Stomach (tissue), 9 donors: ENCODE data around the gene IQSEC1. TPM values are rescaled to one million over a fixed set of nuclear protein-coding genes. Genes with fewer than 3 reads are reported as not detected.

Source experiments
- DNase-seq, 2 donors: peaks; one replicate each; pipeline versions ENCODE4 v3.0.0 to v3.0.0-alpha.2; 2013 to 2019
- H3K27ac ChIP-seq, 5 donors: fragments of 200-600 bp in 4 of 5; sonication (generic) in 4 of 5; one replicate each; pipeline ENCODE4 v1.5.1; 2013 to 2019; ENCODE audit warnings: mild to moderate bottlenecking in 1 of 5, moderate library complexity in 1 of 5
- H3K27me3 ChIP-seq, 3 donors: fragments of 200-600 bp; sonication (generic); one replicate each; pipeline ENCODE4 v1.5.1; 2017 to 2019; ENCODE audit warnings: mixed run types in 1 of 3
- H3K36me3 ChIP-seq, 4 donors: fragments of 200-600 bp; sonication (generic); 1 replicate in 3 of 4; 2 replicates in 1 of 4; pipeline ENCODE4 v1.5.1; 2016 to 2019
- H3K4me1 ChIP-seq, 4 donors: fragments of 200-600 bp; sonication (generic); one replicate each; pipeline ENCODE4 v1.5.1; 2016 to 2019
- H3K4me3 ChIP-seq, 4 donors: fragments of 200-600 bp; sonication (generic) in 3 of 4; one replicate each; pipeline ENCODE4 v1.5.1; 2016 to 2019; ENCODE audit warnings: mild to moderate bottlenecking in 1 of 4
- H3K9me3 ChIP-seq, 4 donors: fragments of 200-600 bp; sonication (generic); one replicate each; pipeline ENCODE4 v1.5.1; 2016 to 2019
- EP300 ChIP-seq: sonication (generic); formaldehyde crosslinking; IDR thresholded peaks from one replicate; pipeline ENCODE4 v1.6.1; 2017; ENCODE audit warnings: antibody characterized with exemption
- POLR2A ChIP-seq, 4 donors: fragments of 450-650 bp; IDR thresholded peaks; one replicate each; pipeline ENCODE4 v1.6.1; 2016; ENCODE audit warnings: antibody characterized with exemption in 4 of 4, control low read depth in 2 of 4, mild to moderate bottlenecking in 1 of 4, moderate library complexity in 1 of 4
- POLR2AphosphoS5 ChIP-seq, 3 donors: sonication (generic); formaldehyde crosslinking; IDR thresholded peaks; one replicate each; pipeline ENCODE4 v1.6.1; 2016; ENCODE audit warnings: antibody characterized with exemption in 3 of 3
- WGBS, 5 donors: extraction: QIAGEN DNeasy Blood & Tissue Kit in 3 of 5; methylation state at CpG; one replicate each; pipeline versions ENCODE4 v1.1.5 to v1.1.7; 2013 to 2018; 5-methylcytosine and 5-hydroxymethylcytosine counted together
- intact Hi-C: fragments of 100-400 bp; cut with DNase I; formaldehyde crosslinking; loops from one replicate; pipeline ENCODE4 v1.15.1; 2023; ENCODE audit warnings: low total_unique reads
- polyA plus RNA-seq, 3 donors: library from polyadenylated mRNA; stranded (reverse); fragments of 200-250 nt; gene quantifications; one replicate each; pipeline ENCODE4 v1.2.3, GENCODE V29; 2013
- total RNA-seq, 5 donors: library from RNA; depleted of rRNA; stranded (reverse); fragments of >200 nt; gene quantifications; one replicate each; pipeline versions ENCODE4 v1.1.0 to v1.2.3, GENCODE V29; 2014 to 2016
- TF ChIP-seq, protein P1 (sequence below), 7 experiments: fragments of 450-650 bp in 4 of 7; fragments of 200-600 bp in 3 of 7; sonication (generic) in 3 of 7; IDR thresholded peaks; one replicate each; pipeline ENCODE4 v1.5.1; 2016 to 2019; ENCODE audit warnings: antibody characterized with exemption in 7 of 7, control low read depth in 2 of 7, mild to moderate bottlenecking in 1 of 7
- donor health status: healthy with polysubstance abuse.
- donor health status: Bipolar disorder and iron deficiency.
- donor health status: healthy.

The IQSEC1 gene
- total and polyA plus RNA-seq, 8 donors, result 6.7 to 46.9 (median 20.8) TPM

GRCh38 chr3:13037458-13038117, 35.6 kb downstream of the IQSEC1 start:
- no peaks in the 10 kb centered on the region for H3K9me3 ChIP-seq
- no peak overlapping the region for H3K4me3 ChIP-seq
- H3K27ac ChIP-seq, result no peak overlapping the region
- WGBS, 5 donors, result 77 to 82% (median 78%) methylated on average over 7 to 8 of the region's 8 CpGs
- peaks cover 0 to 14% (median 3%) of the 10 kb centered on the region in 3 donors for H3K27me3 ChIP-seq
- DNase-seq, result no peak
- intact Hi-C loops, result no loop called here
- no peaks in the 10 kb centered on the region for H3K4me1 ChIP-seq
- TF ChIP-seq POLR2A (IDR thresholded peaks at IDR 0.05) (no peak), POLR2AphosphoS5 (IDR thresholded peaks at IDR 0.05) (no peak), EP300 (no peak)
- TF ChIP-seq, protein P1, sequence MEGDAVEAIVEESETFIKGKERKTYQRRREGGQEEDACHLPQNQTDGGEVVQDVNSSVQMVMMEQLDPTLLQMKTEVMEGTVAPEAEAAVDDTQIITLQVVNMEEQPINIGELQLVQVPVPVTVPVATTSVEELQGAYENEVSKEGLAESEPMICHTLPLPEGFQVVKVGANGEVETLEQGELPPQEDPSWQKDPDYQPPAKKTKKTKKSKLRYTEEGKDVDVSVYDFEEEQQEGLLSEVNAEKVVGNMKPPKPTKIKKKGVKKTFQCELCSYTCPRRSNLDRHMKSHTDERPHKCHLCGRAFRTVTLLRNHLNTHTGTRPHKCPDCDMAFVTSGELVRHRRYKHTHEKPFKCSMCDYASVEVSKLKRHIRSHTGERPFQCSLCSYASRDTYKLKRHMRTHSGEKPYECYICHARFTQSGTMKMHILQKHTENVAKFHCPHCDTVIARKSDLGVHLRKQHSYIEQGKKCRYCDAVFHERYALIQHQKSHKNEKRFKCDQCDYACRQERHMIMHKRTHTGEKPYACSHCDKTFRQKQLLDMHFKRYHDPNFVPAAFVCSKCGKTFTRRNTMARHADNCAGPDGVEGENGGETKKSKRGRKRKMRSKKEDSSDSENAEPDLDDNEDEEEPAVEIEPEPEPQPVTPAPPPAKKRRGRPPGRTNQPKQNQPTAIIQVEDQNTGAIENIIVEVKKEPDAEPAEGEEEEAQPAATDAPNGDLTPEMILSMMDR (IDR thresholded peaks at IDR 0.05), result no peak
- H3K36me3 ChIP-seq, result no peaks in the 10 kb centered on the region

- Histone ChIP-seq H3K27me3 (no peaks in the 10 kb centered on the region), H3K4me1 (no peaks in the 10 kb centered on the region), H3K9me3 (no peaks in the 10 kb centered on the region), H3K27ac (no peak overlapping the region), H3K36me3 (no peaks in the 10 kb centered on the region), H3K4me3 (no peak overlapping the region)
- TF ChIP-seq, protein P1 (IDR thresholded peaks at IDR 0.05), result no peak
- no peak for TF ChIP-seq POLR2AphosphoS5 (IDR thresholded peaks at IDR 0.05)
- 84 to 96% (median 89%) methylated on average over 5 of the region's 5 CpGs for WGBS, 5 donors
- intact Hi-C loops, result no loop called here
- DNase-seq, result no peak
Observed at GRCh38 chr3:13034861-13035260, 38.4 kb downstream of the IQSEC1 start.

- Histone ChIP-seq H3K36me3 (no peaks in the 10 kb centered on the region), H3K27ac (no peak overlapping the region), H3K4me1 (no peaks in the 10 kb centered on the region), H3K4me3 (no peak overlapping the region), H3K9me3 (no peaks in the 10 kb centered on the region), H3K27me3 (no peaks in the 10 kb centered on the region)
- no peak for TF ChIP-seq POLR2AphosphoS5 (IDR thresholded peaks at IDR 0.05)
- no peak for TF ChIP-seq EP300
- TF ChIP-seq POLR2A (IDR thresholded peaks at IDR 0.05), result no peak
- TF ChIP-seq, protein P1 (IDR thresholded peaks at IDR 0.05), result no peak
- intact Hi-C loops, result no loop called here
- WGBS, 5 donors, result 82 to 85% (median 83%) methylated on average over 21 of the region's 21 CpGs
- DNase-seq, result no peak
Observed at GRCh38 chr3:13034109-13034800, 39.0 kb downstream of the IQSEC1 start.

GRCh38 chr3:13032206-13032605, 41.0 kb downstream of the IQSEC1 start:
- Histone ChIP-seq H3K27me3 (no peaks in the 10 kb centered on the region), H3K4me1 (no peaks in the 10 kb centered on the region), H3K9me3 (no peaks in the 10 kb centered on the region), H3K4me3 (no peak overlapping the region), H3K36me3 (no peaks in the 10 kb centered on the region), H3K27ac (no peak overlapping the region)
- TF ChIP-seq POLR2A (IDR thresholded peaks at IDR 0.05) (no peak), EP300 (no peak), POLR2AphosphoS5 (IDR thresholded peaks at IDR 0.05) (no peak)
- TF ChIP-seq, protein P1 (IDR thresholded peaks at IDR 0.05), result no peak
- intact Hi-C loops, result no loop called here
- 92 to 95% (median 93%) methylated on average over 13 of the region's 13 CpGs for WGBS, 5 donors
- DNase-seq, result no peak
